Left hindlimb (tissue), 1 donor: ENCODE data around the gene SOBP.
A peak's percentile ranks its signal among the peaks of the same experiment; 100 is the strongest.

ENCODE experiments used
- DNase-seq: peaks from one replicate; pipeline ENCODE4 v3.0.0-alpha.2; 2018

SOBP gene

DNA sequence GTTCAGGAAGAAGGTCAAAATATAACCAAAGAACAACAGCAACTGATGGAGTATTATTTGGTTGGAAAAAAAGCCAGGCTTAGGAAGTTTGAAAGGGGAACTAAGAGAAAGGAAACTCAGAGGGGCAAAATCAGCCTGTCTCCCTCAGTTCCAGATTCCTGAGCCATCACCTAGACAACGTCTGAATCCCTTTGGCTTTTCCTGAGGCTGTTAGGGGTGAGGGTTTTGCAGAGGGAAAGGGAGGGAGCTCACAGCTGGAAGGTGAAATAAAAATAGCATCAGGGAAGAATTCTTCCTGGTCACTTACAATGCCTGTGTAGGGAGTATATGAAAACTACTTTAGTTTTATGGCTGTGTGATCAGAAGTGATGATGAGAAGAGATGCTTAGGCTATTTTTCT, 100.5 kb downstream of the SOBP start:
- no peak for DNase-seq

GRCh38 chr6:107591346-107591745, 101.4 kb downstream of the SOBP start:
- DNase-seq, result no peak

- no peak for DNase-seq
These were observed 102.9 kb downstream of the SOBP start for GRCh38 chr6:107592806-107593205.

DNA sequence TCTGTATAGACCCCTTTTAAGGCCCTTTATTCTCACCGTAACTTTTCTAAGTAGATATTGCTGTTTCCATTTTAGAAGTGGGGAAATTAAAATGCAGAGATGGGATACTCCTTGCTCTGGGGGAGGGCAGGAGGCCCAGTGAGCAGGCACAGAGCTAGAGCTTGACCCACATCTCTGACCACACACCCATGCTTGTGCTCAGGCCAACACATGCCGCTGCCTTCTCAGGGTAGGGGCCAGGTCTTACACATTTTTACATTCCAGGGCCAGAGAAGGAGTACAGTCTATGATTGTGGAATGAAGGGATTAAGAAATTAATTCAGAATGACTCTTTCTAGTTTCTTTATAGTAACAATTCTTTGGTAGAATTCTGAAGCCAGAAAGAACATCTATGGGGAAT, 104.8 kb downstream of the SOBP start:
- no peak for DNase-seq

DNA sequence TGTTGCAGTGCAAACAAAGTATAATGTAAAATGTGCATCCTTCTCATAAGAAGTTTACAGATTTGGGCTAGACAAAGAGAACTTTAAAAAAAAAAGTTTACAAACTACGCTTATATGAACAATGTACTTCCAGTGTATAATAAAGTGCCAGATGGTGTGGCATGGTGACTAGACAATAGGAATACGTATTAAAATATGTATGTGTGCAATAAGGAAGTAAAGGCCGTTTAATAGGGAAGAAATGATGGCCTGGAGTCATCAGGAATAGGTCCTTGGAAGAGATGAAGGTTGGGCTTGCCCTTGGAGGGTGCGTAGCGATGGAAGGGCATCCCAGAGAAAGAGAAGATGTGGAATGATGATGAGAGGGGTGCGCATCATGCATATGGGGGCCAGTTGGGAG, 108.2 kb downstream of the SOBP start:
- no peak for DNase-seq

DNA sequence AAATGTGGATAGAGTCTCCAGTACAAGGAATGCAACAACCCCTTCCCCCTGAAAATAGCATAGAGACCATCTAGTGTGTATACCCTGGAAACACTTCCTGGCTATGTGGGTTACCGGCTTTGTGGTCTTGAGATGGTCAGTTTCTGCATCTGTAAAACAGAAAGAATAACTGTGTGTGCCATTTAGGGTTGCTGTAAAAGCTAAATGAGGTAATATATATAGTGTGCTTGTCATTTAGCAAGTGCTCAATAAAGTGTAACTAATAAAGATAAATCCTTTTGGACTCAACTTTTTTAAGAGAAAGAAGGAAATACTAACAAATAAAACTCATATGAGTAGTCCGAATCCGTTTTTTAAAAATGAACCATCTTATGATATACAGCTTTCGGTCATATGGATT, 109.1 kb downstream of the SOBP start:
- DNase-seq, result no peak

GRCh38 chr6:107600121-107600520, 110.2 kb downstream of the SOBP start:
- DNase-seq, result no peak

GRCh38 chr6:107600936-107601335, 111.0 kb downstream of the SOBP start:
- DNase-seq, result peak; percentile 56

DNA sequence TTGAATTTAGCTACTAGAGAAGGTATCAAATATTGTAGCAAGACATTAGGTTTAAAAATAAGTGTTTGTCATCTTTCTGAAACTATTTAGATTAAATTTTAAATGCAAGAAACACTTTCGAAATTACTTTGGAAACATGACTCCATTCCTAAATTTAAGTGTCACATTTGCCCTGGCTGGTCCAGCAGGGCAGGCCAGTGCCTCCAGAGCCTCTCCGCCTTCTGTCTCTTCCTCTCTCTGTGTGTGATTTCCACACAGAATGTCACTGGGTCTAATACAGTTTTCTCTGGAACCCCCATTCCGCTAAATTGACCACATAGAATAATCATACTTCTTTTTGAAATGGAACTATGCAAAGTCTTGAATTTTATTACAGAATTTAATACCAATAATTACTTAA, 111.5 kb downstream of the SOBP start:
- DNase-seq, result no peak

DNA sequence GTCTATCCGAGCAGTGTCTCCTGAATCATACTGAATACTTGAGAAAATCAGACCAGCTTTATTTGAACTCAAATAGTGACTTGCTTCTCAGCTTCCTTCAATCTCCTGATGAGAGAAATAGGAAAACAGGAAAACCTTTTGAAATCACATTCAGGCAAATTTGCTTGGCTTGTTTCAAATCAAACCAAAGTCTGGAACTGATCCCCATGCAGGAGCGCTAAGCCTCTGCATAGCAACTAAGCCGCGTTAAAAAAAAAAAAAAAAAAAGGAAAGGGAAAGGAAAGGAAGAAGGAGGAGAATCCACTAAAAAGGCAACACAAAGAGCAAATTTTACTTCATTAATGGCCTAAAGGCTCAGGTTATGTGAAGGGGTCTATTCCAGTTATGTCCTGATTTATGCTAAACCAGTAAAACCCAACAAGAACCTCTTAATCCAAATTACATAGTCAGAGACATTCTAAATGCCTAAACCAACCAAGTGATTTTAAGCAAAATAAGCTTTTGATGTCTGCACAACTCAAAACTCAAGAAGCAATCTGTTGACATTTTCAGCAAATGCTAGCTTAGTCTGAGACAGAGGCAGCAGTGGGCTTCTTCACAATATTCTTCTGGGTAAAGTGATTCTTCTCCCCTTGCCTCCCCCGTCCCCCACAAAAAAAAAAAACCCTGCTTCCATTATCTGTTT, 112.5 kb downstream of the SOBP start:
- no peak for DNase-seq

DNA sequence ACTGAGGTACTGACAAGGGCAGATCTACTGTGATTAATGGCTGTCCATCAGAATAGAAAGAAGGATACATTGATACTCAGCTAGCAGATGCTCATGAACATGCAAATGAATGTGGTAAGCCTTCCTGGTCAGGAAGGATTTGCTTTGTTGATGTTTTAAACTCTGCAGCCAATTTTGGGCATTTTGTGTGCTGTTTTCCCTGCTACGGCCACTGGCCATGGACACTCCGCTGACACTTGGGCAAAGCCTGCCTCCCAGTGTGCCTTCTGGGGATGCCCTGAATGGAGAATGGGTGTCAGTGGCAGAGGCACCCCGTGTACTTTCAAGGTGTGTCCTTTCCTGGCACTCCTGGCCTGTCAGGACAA, 113.1 kb downstream of the SOBP start:
- no peak for DNase-seq

- DNase-seq, result no peak
These were observed 114.6 kb downstream of the SOBP start for GRCh38 chr6:107604549-107604948.

DNA sequence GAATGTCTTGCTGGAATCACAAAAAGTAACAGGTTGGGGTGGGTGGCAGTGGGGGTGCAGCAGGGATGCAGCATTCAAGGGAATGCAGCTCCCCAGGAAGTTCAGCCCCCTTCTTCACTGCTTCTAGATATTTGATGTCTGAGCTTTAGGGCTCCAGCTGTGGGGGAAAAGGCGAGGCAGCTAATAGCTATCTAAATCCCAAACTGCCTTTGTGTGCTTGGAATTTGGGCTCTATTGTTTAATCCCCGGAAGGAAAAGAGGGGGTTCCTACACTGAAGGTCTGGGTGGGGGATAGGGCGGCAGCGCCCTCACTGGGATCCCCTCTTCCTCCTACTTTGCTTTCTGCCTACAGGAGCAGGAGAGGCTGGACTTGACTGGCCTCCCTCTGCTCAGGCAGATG, 116.5 kb downstream of the SOBP start:
- no peak for DNase-seq

DNA sequence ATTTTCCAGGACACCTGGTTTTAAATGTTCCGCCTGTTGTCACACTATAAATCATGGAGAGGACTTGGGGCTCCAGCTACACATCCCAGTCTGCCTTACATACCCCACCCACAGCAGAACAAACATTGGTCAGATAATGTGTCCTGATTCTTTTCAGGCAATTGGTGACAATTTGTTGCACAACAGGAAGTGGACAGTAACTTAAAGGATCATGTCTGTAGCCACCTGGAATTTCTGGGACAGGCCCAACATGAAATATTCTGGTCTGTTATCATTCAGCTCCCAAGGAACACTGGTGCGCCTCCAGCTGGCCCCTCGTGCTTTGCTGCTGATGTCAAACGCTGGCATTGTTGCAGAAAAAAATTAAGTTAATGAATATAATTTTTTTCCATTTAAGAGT, 117.2 kb downstream of the SOBP start:
- DNase-seq, result peak; percentile 43

DNA sequence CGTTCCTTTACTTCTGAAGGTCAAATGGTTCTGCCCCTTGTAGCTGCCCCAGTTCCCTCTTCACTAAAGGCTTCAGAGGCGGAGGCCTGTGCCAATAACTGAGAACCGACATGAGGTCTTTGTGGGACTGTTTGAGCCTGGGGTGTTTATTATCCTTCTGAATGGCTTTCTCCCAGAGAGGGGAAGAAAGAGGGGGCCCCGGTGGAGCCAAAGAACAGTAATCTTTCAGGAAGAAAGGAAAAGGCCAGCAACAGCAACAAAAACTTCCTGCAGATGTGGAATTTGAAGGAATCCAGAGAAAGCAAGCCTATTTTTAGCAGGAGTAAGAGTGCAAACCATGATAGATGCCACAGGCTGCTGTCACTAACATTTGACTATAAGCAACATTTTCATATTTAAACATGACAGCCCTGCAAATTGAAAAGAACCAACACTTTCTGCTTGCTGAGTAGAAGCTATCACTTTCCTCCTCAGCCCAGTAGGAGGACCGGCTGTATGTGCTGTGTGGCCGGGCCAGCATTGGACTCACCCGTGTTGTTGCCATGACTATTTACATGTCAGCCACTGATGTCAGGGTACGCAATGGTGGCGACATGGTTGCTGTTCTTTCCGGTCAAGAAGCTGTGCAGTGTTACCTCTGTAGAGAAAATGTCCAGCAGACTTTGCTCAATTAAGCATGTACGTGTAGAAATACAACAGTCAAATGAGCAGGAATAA, 121.3 kb downstream of the SOBP start:
- DNase-seq, result no peak

DNA sequence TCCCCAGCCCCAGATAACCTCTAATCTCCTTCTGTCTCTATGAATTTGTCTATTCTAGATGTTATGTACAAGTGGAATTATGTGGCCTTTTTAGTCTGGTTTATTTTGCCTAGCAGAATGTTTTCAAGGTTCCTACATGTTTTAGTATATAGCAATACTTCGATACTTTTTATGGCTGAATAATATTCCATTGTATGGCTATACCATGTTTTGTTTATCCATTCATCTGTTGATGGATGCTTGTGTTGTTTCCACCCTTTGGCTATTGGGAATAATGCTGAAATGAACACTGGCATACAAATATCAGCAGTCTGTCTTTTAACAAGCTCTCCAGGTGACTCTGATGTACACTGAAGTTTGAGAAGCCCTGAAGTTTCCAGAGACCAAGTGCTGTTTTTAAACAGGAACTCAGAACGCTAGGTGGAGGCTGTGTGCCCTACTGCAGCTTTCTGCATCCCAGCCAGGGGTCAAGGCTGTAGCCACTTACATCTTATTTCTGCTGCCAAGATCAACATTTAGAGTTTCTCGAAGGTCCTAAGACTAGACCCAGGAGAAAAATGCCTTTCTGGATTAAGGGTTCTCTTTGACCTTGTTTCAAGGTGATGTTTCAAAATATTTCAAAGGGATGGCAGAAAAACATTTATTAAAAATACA, 123.0 kb downstream of the SOBP start:
- DNase-seq, result no peak

DNA sequence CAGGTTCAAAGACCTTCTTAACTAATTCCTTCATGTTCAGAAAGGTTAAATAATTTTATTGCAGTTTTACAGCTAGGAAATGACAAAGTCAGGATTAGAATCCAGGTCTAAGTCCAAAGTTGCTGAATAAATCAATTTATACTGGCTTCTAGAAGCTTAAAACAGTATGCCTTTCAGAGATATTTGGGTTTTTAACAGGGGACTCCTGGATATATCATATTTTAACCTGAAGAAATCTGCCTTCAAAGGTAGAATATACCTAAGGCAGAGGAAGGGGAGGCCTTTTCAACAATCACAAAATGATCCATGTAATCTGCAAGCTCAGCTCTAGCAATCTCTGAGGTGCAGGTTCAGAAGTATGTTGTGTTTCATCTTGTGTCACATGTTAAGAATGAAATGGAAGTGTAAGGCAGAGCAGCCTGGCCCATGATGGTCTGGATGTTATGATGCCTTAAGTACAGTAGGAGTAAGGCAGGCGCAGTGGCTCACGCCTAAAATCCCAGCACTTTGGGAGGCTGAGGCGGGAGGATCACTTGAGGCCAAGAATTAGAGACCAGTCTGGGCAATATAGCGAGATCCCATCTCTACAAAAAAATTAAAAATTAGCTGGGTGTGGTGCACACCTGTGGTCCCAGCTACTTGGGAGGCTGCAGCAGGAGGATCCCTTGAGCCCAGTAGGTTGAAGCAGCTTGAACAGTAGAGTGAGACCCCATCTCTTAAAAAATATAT, 123.9 kb downstream of the SOBP start:
- no peak for DNase-seq

DNA sequence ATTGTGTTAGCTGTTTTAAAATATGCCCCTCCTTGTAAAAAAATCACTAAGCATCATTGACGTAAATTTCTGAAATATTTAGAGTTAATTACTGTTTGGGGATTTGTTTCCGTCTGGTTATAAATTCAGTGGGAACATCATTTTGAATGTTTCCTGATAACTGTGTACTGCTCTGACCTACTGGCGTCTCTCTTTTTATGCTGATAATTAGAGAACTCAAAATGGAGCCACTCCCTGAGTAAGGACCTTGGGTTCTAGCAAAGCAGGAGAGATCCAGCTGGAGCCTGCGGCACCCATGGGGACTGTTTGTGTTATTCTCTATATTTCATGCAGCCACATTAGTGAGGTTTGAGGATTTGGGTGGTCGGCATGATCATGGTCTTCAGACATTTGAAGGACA, 124.9 kb downstream of the SOBP start:
- DNase-seq, result no peak

DNA sequence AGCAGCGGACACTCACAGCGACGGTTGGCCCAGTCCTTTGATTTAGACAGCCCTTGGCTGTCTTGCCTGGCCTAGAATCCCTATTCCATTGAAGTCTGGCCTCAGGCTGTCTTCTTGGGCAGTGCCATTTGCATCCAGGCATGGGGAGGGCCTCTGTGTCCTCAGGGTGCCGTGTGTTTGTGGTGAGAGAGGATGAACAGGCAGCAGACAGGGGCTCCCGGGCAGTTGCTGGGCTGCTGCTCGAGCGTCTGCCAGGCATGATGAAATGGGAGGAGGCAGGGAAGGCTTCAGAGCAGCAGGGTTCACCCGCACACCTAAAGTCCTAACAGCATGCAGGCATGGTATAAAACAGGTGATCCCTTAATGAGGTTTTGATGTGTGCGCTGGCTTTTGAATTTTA, 126.9 kb downstream of the SOBP start:
- no peak for DNase-seq

DNA sequence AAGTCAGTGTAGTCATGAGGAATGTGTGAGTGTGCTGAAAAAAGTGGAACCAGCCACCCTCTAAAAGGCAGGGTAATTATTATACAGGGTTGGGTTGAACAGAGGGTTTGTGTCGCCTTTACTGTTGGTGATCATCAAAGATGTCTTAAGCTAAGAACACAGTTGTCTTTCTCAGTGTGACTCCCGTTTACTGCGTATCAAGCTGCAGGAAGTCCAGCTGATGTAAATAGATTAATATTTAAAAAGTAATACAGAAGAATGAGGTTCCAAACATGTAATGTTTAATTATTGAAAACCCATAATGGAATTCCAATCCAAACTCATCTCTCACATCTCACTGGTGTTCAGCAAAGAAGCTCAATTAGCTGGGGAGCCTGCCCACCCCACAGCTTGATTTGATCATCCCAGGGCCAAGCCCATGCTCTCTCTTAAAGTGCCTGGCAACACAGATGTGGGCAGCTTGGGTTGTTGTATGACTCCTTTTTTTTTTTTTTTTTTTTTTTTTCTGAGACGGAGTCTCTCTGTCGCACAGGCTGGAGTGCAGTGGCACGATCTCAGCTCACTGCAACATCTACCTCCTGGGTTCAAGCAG, 127.5 kb downstream of the SOBP start:
- no peak for DNase-seq

GRCh38 chr6:107618672-107619071, 128.8 kb downstream of the SOBP start:
- no peak for DNase-seq

DNA sequence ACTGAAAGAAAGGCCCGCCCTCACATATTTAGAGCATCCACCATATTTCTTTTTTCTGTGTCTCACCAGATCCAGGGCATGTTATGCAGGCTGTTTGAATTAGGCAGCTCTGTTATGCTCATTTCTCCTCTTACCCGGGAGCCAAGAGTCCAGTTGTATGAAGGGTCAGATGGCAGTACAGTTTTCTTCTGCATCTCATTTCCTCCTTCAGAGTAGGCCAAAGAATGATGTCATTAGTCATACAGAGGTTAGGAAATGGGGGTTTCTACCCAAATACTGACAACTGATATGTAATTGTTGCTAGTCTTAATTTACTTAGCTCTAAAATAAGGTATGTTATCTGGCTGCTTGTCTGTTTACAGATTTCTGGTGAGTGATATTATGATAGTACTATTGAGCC, 130.8 kb downstream of the SOBP start:
- no peak for DNase-seq

DNA sequence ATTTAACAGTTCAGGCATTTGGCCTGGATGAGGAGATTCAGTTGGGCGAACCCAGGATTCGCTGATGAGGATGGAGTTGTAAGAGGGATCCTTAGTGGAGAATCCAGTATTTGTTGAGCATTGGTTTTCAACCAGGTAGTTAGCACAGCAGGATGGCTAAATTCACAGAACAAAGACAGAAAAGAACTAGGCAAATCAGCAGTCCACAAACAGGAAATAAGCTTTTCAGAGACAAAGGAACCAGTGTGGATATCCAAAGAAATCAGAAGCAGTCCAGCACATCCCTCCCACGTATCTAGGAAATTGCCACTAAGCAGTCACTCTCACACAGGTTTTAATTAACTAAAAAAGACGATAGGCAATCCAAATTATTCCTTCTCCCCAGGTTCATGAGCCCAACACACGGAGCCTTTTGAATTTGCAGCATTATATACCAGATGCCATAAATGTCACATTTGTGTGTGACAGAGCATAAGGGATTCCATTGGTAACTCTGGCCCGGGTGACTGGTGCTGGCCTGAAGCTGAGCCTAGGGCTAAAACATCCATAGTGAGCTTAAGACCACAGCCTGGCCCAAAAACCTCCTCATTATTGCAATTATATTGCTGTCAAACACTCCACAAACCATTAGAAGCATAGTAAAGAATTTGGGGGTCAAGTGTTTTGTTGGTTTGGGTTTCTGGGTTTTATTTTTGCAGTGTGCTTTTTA, 131.5 kb downstream of the SOBP start:
- DNase-seq, result no peak
